SH-SY5Y (cell line): ENCODE data around the gene SEPTIN11.

Source experiments
- GATA2 ChIP-seq: IDR thresholded peaks from 2 replicates; pipeline ENCODE4 v1.6.1; 2011; ENCODE audit warnings: mild to moderate bottlenecking, low read depth, low read length
- GATA3 ChIP-seq: IDR thresholded peaks from 2 replicates; pipeline ENCODE4 v1.6.1; 2011; ENCODE audit warnings: low read depth, mild to moderate bottlenecking, low read length, moderate library complexity

- TF ChIP-seq GATA2 (no peak), GATA3 (no peak)
These were observed 15.2 kb downstream of the SEPTIN11 start for GRCh38 chr4:76964769-76965168.
